HepG2 (cell line): Measurements from ENCODE around the gene COPZ1. TPM values are rescaled to one million over a fixed set of nuclear protein-coding genes. Genes with fewer than 3 reads are reported as not detected.

Source experiments
- ARID4A ChIP-seq: sonication (generic); formaldehyde crosslinking; IDR thresholded peaks from 2 replicates; pipeline ENCODE4 v1.5.0; 2020; ENCODE audit warnings: mild to moderate bottlenecking, missing genetic modification reagents, borderline replicate concordance
- BHLHE40 ChIP-seq: IDR thresholded peaks from 2 replicates; pipeline ENCODE4 v1.6.1; 2011; ENCODE audit warnings: low read length, improper control_type of control experiment
- CEBPZ ChIP-seq: IDR thresholded peaks from 2 replicates; pipeline ENCODE4 v1.6.1; 2012; ENCODE audit warnings: low read length, improper control_type of control experiment
- CHD4 ChIP-seq: fragments of 200-600 bp; sonication (generic); IDR thresholded peaks from 2 replicates; pipeline ENCODE4 v1.7.0; 2017; ENCODE audit warnings: mild to moderate bottlenecking, low read length, borderline replicate concordance
- IRF2 ChIP-seq: IDR thresholded peaks from 2 replicates; pipeline ENCODE4 v1.6.1; 2018; ENCODE audit warnings: missing genetic modification reagents, missing compliant biosample characterization
- KLF15 ChIP-seq: sonication (generic); formaldehyde crosslinking; IDR thresholded peaks from 2 replicates; pipeline ENCODE4 v1.8.1; 2023; ENCODE audit warnings: borderline replicate concordance, mild to moderate bottlenecking, inconsistent platforms, missing genetic modification reagents, mixed read lengths
- MIXL1 ChIP-seq: IDR thresholded peaks from 2 replicates; pipeline ENCODE4 v1.6.1; 2016
- MTA3 ChIP-seq: sonication (generic); formaldehyde crosslinking; IDR thresholded peaks from 2 replicates; pipeline ENCODE4 v1.4.0; 2020; ENCODE audit warnings: missing genetic modification reagents
- PHF20 ChIP-seq: sonication (generic); formaldehyde crosslinking; IDR thresholded peaks from 2 replicates; pipeline ENCODE4 v1.5.0; 2020; ENCODE audit warnings: mild to moderate bottlenecking, missing genetic modification reagents
- SIX1 ChIP-seq: sonication (generic); formaldehyde crosslinking; IDR thresholded peaks from 2 replicates; pipeline ENCODE4 v1.4.0; 2020; ENCODE audit warnings: missing genetic modification reagents, borderline replicate concordance
- SRSF9 ChIP-seq: fragments of 200-400 bp; formaldehyde crosslinking; IDR thresholded peaks from 2 replicates; pipeline ENCODE4 v1.6.1; 2018; ENCODE audit warnings: borderline replicate concordance, mild to moderate bottlenecking, low read depth, low read length; ENCODE audit not compliant: insufficient read depth, poor library complexity, severe bottlenecking
- ZBTB43 ChIP-seq: sonication (generic); formaldehyde crosslinking; conservative IDR thresholded peaks from 2 replicates; pipeline ENCODE4 v1.4.0; 2020; ENCODE audit warnings: missing genetic modification reagents
- ZNF18 ChIP-seq: sonication (generic); formaldehyde crosslinking; IDR thresholded peaks from 2 replicates; pipeline ENCODE4 v1.8.0; 2022; ENCODE audit warnings: mild to moderate bottlenecking, missing genetic modification reagents; ENCODE audit not compliant: insufficient replicate concordance
- ZNF335 ChIP-seq: sonication (generic); formaldehyde crosslinking; IDR thresholded peaks from 2 replicates; pipeline ENCODE4 v1.4.0; 2020; ENCODE audit warnings: missing genetic modification reagents
- ZNF776 ChIP-seq: sonication (generic); formaldehyde crosslinking; IDR thresholded peaks from 2 replicates; pipeline ENCODE4 v1.4.0; 2020; ENCODE audit warnings: mild to moderate bottlenecking, missing genetic modification reagents
- polyA plus RNA-seq, 8 experiments: library from polyadenylated mRNA; depleted of rRNA in 3 of 8; stranded (reverse) in 7 of 8; unstranded in 1 of 8; fragments of >200 nt; fragmentation: Illumina TruSeq in 4 of 8; extraction: Trizol in 4 of 8; gene quantifications; 2 replicates each; pipeline versions ENCODE4 v1.2.1 to v1.2.3, GENCODE V29; 2011 to 2016; ENCODE audit warnings: low read depth in 4 of 8, missing spikeins in 1 of 8, mixed read lengths in 1 of 8; ENCODE audit not compliant: insufficient read depth in 1 of 8
- total RNA-seq, 5 experiments: library from RNA; depleted of rRNA; stranded (reverse); fragments of >200 nt; fragmentation: Illumina TruSeq; extraction: Trizol; gene quantifications; 2 replicates each; pipeline ENCODE4 v1.2.3, GENCODE V29; 2016; ENCODE audit warnings: low read depth in 1 of 5

The COPZ1 gene
- total and polyA plus RNA-seq, 2 of the 13 experiments (the other 11 are each of a cell fraction or from before 2014, with no cell fraction given), result 125 to 184 TPM

GRCh38 chr12:54280468-54281260 is 44.3 kb upstream of the COPZ1 start, which contains the start of gene HNRNPA1 (continued):
- TF ChIP-seq SRSF9 (no peak), KLF15 (CRISPR knock-in tag) (no peak), ARID4A (peak; percentile 71), SIX1 (CRISPR knock-in tag) (no peak), IRF2 (CRISPR knock-in tag) (no peak), ZBTB43 (CRISPR knock-in tag) (no peak), ZNF18 (CRISPR knock-in tag) (peak; percentile 80), ZNF335 (no peak), PHF20 (CRISPR knock-in tag) (0 out of 2 replicates have a peak, but pooled peaks have one; percentile 50), CHD4 (no peak), CEBPZ (peak; percentile 76), ZNF776 (CRISPR knock-in tag) (0 out of 2 replicates have a peak, but pooled peaks have one; percentile 28), MIXL1 (CRISPR knock-in tag) (no peak), MTA3 (CRISPR knock-in tag) (no peak), BHLHE40 (no peak)
